ES-I3 (cell line): ENCODE measurements around the gene IL1R1.
"Not testable (repeated sequence)": the region's sequence is repeated elsewhere in the genome, so short reads cannot be mapped to it uniquely, and the experiment has no call there.

Source experiments
- H3K36me3 ChIP-seq: 2 replicates; pipeline ENCODE4 v1.6.1; 2013; ENCODE audit warnings: mild to moderate bottlenecking, low read length, control low read depth, moderate library complexity; ENCODE audit not compliant: insufficient read depth
- H3K4me1 ChIP-seq: 2 replicates; pipeline ENCODE4 v1.6.1; 2013; ENCODE audit warnings: mild to moderate bottlenecking, control low read depth, low read length; ENCODE audit not compliant: insufficient read depth
- H3K9ac ChIP-seq: 2 replicates; pipeline ENCODE4 v1.6.1; 2013; ENCODE audit warnings: low read depth, mild to moderate bottlenecking, low read length, moderate library complexity
- H3K9me3 ChIP-seq: 2 replicates; pipeline ENCODE4 v1.6.1; 2013; ENCODE audit warnings: mild to moderate bottlenecking, low read length, moderate library complexity; ENCODE audit not compliant: control insufficient read depth, insufficient read depth

The IL1R1 gene, protein sequence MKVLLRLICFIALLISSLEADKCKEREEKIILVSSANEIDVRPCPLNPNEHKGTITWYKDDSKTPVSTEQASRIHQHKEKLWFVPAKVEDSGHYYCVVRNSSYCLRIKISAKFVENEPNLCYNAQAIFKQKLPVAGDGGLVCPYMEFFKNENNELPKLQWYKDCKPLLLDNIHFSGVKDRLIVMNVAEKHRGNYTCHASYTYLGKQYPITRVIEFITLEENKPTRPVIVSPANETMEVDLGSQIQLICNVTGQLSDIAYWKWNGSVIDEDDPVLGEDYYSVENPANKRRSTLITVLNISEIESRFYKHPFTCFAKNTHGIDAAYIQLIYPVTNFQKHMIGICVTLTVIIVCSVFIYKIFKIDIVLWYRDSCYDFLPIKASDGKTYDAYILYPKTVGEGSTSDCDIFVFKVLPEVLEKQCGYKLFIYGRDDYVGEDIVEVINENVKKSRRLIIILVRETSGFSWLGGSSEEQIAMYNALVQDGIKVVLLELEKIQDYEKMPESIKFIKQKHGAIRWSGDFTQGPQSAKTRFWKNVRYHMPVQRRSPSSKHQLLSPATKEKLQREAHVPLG

GRCh38 chr2:102141970-102142828 lies at the start of gene IL1R1:
Gene IL1R1 (plus strand): TSS chr2:102142746. CDS start chr2:102157725, 14,979 bp downstream.
- Histone ChIP-seq H3K36me3 (no peaks in the 10 kb centered on the region), H3K9me3 (no peaks in the 10 kb centered on the region), H3K4me1 (no peaks in the 10 kb centered on the region), H3K9ac (peak within 1 kb of the TSS; percentile 63)

- H3K9ac ChIP-seq, result no peak overlapping the region
- H3K4me1 ChIP-seq, result no peaks in the 10 kb centered on the region
- H3K36me3 ChIP-seq, result no peaks in the 10 kb centered on the region
- H3K9me3 ChIP-seq, result no peaks in the 10 kb centered on the region
These were observed 48.9 kb upstream of the IL1R1 start for GRCh38 chr2:102093662-102094061.

DNA sequence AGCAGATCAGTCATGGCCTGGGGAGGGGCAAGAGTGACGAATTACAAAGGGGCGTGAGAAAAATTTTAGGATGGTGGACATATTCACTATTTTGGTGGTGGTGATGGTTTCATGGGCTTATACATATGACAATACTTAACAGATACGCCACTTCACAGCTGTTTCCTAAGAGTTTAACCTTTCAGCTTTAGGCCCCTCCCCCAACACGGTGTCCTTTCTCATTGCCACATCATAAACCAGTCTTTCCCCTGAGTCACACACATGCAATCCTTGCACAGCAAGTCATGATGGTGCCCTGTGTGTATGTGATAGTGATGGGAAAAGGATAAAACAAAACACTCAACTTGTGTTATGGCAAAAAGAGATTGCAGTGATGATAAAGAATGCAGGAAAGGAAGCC lies 47.6 kb upstream of the IL1R1 start:
- no peaks in the 10 kb centered on the region for H3K4me1 ChIP-seq
- no peak overlapping the region for H3K9ac ChIP-seq
- H3K36me3 ChIP-seq, result no peaks in the 10 kb centered on the region
- no peaks in the 10 kb centered on the region for H3K9me3 ChIP-seq

DNA sequence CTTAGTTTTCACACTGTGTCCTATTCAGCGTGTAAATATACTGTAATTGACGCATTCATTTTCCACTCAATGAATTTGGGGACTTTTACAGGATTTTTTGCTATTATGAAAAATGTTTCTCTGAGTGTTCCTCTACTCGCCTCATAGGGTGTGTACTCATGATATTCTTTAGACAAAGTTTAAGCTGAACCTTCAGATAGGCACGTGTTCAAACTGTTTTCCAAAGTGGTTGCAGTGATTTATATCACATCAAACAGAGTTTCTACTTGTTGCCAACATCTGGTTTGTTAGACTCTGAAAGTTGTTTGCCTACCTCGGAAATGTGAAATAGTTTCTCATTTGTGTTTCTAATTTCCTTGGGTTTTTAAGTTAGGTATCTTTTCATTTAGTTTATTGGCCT lies 46.4 kb upstream of the IL1R1 start:
- Histone ChIP-seq H3K9me3 (no peaks in the 10 kb centered on the region), H3K9ac (no peak overlapping the region), H3K4me1 (no peaks in the 10 kb centered on the region), H3K36me3 (no peaks in the 10 kb centered on the region)

- H3K9me3 ChIP-seq, result no peaks in the 10 kb centered on the region
- no peak overlapping the region for H3K9ac ChIP-seq
- H3K4me1 ChIP-seq, result no peaks in the 10 kb centered on the region
- no peaks in the 10 kb centered on the region for H3K36me3 ChIP-seq
These were observed 43.8 kb upstream of the IL1R1 start for GRCh38 chr2:102098756-102099155.

DNA sequence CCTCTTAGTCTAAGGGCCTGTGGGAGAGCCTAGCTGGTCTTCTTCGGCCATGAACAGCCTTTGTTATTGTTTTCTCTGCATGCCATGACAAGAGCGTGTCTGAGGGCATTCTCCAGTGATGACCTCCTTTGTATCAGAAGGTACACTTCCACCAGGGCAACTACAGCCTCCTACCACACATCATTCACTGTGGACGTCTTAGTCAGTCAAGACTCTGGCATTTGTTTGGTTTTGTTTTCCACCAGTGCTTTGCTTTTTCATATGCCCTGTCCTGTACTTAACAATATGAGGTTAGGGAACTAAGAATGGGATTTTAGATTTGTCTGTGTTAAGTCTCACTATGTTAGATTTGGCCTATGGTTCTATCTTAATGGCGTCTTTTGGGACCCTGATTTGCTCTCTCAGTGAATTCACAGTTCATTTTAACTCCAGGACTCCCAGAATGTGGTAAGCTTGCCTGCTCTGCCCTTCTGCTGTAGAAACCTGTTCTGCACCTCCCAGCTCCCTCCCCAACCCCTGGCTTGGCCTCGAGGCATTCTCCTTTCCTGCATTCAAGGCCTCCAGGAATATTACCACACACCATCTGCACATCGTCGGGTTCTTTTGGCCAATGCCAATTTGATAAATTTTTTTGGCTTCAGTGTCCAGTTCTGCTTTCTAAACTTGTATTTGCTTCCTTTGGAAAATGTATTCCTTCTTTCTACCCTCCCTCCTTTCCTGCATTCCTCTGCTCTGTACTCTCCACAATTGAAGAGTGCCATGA lies 42.8 kb upstream of the IL1R1 start:
- no peak overlapping the region for H3K9ac ChIP-seq
- H3K36me3 ChIP-seq, result no peaks in the 10 kb centered on the region
- no peaks in the 10 kb centered on the region for H3K4me1 ChIP-seq
- H3K9me3 ChIP-seq, result no peaks in the 10 kb centered on the region

- no peak overlapping the region for H3K9ac ChIP-seq
- H3K4me1 ChIP-seq, result no peaks in the 10 kb centered on the region
- H3K9me3 ChIP-seq, result no peaks in the 10 kb centered on the region
- H3K36me3 ChIP-seq, result no peaks in the 10 kb centered on the region
These were observed 42.0 kb upstream of the IL1R1 start for GRCh38 chr2:102100371-102101096.

DNA sequence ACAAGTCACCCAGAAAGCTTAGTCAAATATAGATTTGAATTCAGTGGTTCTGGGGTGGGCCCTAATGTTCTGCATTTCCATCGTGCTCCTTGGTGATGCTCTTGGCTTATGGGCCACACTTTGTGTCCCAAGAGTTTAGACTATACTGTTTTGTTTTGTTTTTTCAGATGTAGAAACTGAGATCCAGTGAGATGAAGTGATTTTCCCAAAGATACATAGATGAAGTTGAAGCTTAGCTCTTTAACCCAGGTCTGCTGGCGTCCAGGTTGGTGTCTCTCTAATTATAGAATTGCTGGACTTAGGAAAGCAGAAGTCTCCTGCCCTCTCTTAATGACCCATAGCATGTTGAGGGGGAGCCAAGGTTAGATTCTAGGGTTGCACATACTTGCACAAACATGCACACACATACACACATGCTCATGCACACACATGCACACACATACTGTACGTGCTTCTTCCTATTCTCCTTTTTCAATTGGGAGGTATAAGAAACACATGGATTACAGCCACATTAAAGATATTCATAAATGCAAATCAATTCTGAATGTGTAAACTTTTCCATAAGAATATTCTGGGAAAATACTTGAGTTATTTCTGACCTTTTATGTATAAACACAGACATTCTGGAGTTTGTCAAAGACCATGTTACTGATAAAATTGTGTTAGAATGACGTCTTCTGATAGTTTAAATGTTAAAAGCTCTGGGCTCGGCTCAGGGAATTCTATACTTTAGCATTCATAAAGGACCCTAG lies 41.3 kb upstream of the IL1R1 start:
- no peak overlapping the region for H3K9ac ChIP-seq
- no peaks in the 10 kb centered on the region for H3K9me3 ChIP-seq
- H3K36me3 ChIP-seq, result no peaks in the 10 kb centered on the region
- H3K4me1 ChIP-seq, result no peaks in the 10 kb centered on the region

GRCh38 chr2:102101849-102102635 lies 40.5 kb upstream of the IL1R1 start:
- Histone ChIP-seq H3K9me3 (no peaks in the 10 kb centered on the region), H3K9ac (no peak overlapping the region)

DNA sequence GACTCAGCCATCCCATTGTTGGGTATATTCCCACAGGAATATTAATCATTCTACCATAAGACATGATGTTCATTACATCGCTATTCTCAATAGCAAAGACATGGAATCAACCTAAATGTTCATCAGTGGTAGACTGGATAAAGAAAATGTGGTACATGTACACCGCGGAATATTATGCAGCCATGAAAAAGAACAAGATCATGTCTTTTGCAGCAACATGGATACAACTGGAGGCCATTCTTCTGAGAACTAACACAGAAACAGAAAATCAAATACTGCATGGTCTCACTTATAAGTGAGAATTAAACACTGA lies 40.0 kb upstream of the IL1R1 start:
- not testable (repeated sequence) for H3K36me3 ChIP-seq, H3K4me1 ChIP-seq, H3K9ac ChIP-seq, H3K9me3 ChIP-seq

More at GRCh38 chr2:102101849-102102635, 40.5 kb upstream of the IL1R1 start:
- no peaks in the 10 kb centered on the region for H3K36me3 ChIP-seq
- no peaks in the 10 kb centered on the region for H3K4me1 ChIP-seq

- Histone ChIP-seq H3K9ac (no peak overlapping the region), H3K9me3 (no peaks in the 10 kb centered on the region), H3K4me1 (no peaks in the 10 kb centered on the region), H3K36me3 (no peaks in the 10 kb centered on the region)
These were observed 39.3 kb upstream of the IL1R1 start for GRCh38 chr2:102103284-102103683.

- no peak overlapping the region for H3K9ac ChIP-seq
- H3K36me3 ChIP-seq, result no peaks in the 10 kb centered on the region
- no peaks in the 10 kb centered on the region for H3K4me1 ChIP-seq
- no peaks in the 10 kb centered on the region for H3K9me3 ChIP-seq
These were observed 38.3 kb upstream of the IL1R1 start for GRCh38 chr2:102103992-102104871.
